ENCODE measurements around the gene ATG7. TPM values are rescaled to one million over a fixed set of nuclear protein-coding genes. Genes with fewer than 3 reads are reported as not detected.

Gene ATG7
- total RNA-seq, 2 experiments from 2014 or later, result 31.0 to 33.1 TPM

- Mint-ChIP-seq H3K4me1 (ENCODE audit: low read depth) (no peaks in the 10 kb centered on the region), H3K27me3 (no peaks in the 10 kb centered on the region), H3K36me3 (ENCODE audit: low read depth) (no peaks in the 10 kb centered on the region), H3K9me3 (no peaks in the 10 kb centered on the region), H3K27ac (no peak overlapping the region), H3K4me3 (no peak overlapping the region)
- ChIA-PET CTCF (interaction anchor here (0.7 kb wide), 1 partner anchor 89 kb away, joined by 3 read pairs; no protein-coding TSS in a partner anchor), POLR2A (no interaction called here)
- ATAC-seq, result no peak
- intact Hi-C loops (cut with micrococcal nuclease), result no loop called here
- no peak for TF ChIP-seq CTCF (IDR thresholded peaks at IDR 0.05)
- no peak for DNase-seq
Measured at GRCh38 chr3:11532931-11533391, 260.8 kb downstream of the ATG7 start.

- Mint-ChIP-seq H3K9me3 (no peaks in the 10 kb centered on the region), H3K36me3 (ENCODE audit: low read depth) (no peaks in the 10 kb centered on the region), H3K4me1 (ENCODE audit: low read depth) (no peaks in the 10 kb centered on the region), H3K4me3 (no peak overlapping the region), H3K27me3 (no peaks in the 10 kb centered on the region), H3K27ac (no peak overlapping the region)
- POLR2A ChIA-PET, result interaction anchor here (0.8 kb wide), 1 partner anchor 14 kb away, joined by 3 read pairs; no protein-coding TSS in a partner anchor
- ATAC-seq (no peak), DNase-seq (no peak)
- no peak for TF ChIP-seq CTCF (IDR thresholded peaks at IDR 0.05)
- intact Hi-C loops (cut with micrococcal nuclease), result no loop called here
- CTCF ChIA-PET, result interaction anchor here (1.5 kb wide), 1 partner anchor 9 kb away, joined by 3 read pairs; no protein-coding TSS in a partner anchor
Measured at GRCh38 chr3:11534011-11534792, 262.0 kb downstream of the ATG7 start.

- no peaks in the 10 kb centered on the region for H3K27me3 Mint-ChIP-seq
- H3K9me3 Mint-ChIP-seq, result no peaks in the 10 kb centered on the region
- H3K4me1 Mint-ChIP-seq (ENCODE audit: low read depth), result no peaks in the 10 kb centered on the region
- CTCF ChIA-PET, result interaction anchor here (0.9 to 1.5 kb wide), 2 partner anchors 10 to 116 kb away, joined by 3 read pairs; no protein-coding TSS in a partner anchor
- DNase-seq (no peak), ATAC-seq (no peak)
- H3K27ac Mint-ChIP-seq, result no peak overlapping the region
- H3K36me3 Mint-ChIP-seq (ENCODE audit: low read depth), result peaks cover 1% of the 10 kb centered on the region
- POLR2A ChIA-PET, result no interaction called here
- no peak overlapping the region for H3K4me3 Mint-ChIP-seq
- intact Hi-C loops (cut with micrococcal nuclease), result no loop called here
- no peak for TF ChIP-seq CTCF (IDR thresholded peaks at IDR 0.05)
Measured at GRCh38 chr3:11534793-11535101, 262.6 kb downstream of the ATG7 start.

GRCh38 chr3:11535243-11535960 is 263.2 kb downstream of the ATG7 start:
- Mint-ChIP-seq H3K27ac (no peak overlapping the region), H3K4me3 (no peak overlapping the region), H3K4me1 (ENCODE audit: low read depth) (no peaks in the 10 kb centered on the region), H3K27me3 (no peaks in the 10 kb centered on the region), H3K36me3 (ENCODE audit: low read depth) (peaks cover 1% of the 10 kb centered on the region), H3K9me3 (no peaks in the 10 kb centered on the region)
- POLR2A ChIA-PET, result no interaction called here
- CTCF ChIA-PET, result interaction anchor here (0.9 to 1.5 kb wide), 2 partner anchors 11 to 116 kb away, joined by 3 read pairs; no protein-coding TSS in a partner anchor
- ATAC-seq (no peak), DNase-seq (no peak)
- intact Hi-C loops (cut with micrococcal nuclease), result no loop called here
- TF ChIP-seq CTCF (IDR thresholded peaks at IDR 0.05), result no peak
